Measurements from ENCODE around the gene FBXL2.

The FBXL2 gene

DNA sequence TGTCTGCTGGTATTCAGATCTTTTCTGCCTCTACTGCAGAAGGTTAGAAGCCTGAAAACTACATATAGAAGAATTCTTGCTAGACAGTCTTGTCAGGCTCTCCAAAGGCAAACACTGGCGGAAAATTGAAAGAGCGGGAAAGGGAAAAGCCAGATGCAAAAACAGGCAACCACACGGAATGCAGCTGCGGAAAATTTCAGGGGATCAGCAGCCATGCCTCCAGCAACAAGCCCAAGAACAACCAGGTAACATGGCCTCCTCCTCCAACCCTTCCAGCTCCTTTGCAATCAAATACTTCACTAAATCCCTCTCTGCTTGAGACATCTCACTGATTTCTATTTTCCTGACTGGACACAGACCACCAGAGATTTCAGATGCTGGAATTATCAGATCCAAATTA, 153.3 kb downstream of the FBXL2 start:
- DNase-seq = no peak

DNA sequence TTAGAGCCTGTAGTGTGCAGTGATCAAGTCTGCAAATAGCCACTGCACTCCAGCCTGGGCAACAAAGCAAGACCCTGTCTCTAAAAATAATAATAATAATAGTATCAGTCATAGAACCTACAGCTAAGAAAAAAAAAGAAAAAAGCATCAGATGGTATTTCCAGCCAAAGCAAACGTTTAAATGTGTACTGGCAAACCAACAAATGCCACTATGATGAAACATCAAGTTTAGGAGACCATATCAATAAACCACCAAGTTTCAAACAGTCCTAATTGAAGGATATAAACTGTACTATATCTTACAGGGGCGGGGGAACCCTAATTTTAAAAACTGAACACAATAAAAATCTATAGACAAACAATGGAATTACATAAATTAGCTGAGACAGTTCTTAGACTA, 156.6 kb downstream of the FBXL2 start:
- no peak for DNase-seq

All from activated gamma-delta T cell treated with Interleukin-2 at 50 U/mL for 16 hours (primary cell).